Gastroesophageal sphincter (tissue), 3 donors: ENCODE data around the gene FBXL20.

Experiments
- CTCF ChIP-seq, 4 experiments: fragments of 200-600 bp in 2 of 4; fragments of 450-650 bp in 2 of 4; sonication (generic) in 1 of 4; IDR thresholded peaks; one replicate each; pipeline ENCODE4 v1.5.1; 2017 to 2019; ENCODE audit warnings: antibody characterized with exemption in 4 of 4, mild to moderate bottlenecking in 2 of 4, moderate library complexity in 2 of 4
- POLR2A ChIP-seq, 2 donors: fragments of 450-650 bp; IDR thresholded peaks; one replicate each; pipeline ENCODE4 v1.6.1; 2017; ENCODE audit warnings: antibody characterized with exemption in 2 of 2, mild to moderate bottlenecking in 2 of 2, moderate library complexity in 1 of 2
- POLR2AphosphoS5 ChIP-seq: sonication (generic); formaldehyde crosslinking; IDR thresholded peaks from one replicate; pipeline ENCODE4 v1.6.1; 2017; ENCODE audit warnings: antibody characterized with exemption

GRCh38 chr17:39271546-39271945 is 129.9 kb downstream of the FBXL20 start:
- TF ChIP-seq CTCF (IDR thresholded peaks at IDR 0.05), result no peak
- no peak for TF ChIP-seq POLR2AphosphoS5
- TF ChIP-seq POLR2A (IDR thresholded peaks at IDR 0.05), result no peak
